ENCODE data around the gene KLC1.

The KLC1 gene

DNA sequence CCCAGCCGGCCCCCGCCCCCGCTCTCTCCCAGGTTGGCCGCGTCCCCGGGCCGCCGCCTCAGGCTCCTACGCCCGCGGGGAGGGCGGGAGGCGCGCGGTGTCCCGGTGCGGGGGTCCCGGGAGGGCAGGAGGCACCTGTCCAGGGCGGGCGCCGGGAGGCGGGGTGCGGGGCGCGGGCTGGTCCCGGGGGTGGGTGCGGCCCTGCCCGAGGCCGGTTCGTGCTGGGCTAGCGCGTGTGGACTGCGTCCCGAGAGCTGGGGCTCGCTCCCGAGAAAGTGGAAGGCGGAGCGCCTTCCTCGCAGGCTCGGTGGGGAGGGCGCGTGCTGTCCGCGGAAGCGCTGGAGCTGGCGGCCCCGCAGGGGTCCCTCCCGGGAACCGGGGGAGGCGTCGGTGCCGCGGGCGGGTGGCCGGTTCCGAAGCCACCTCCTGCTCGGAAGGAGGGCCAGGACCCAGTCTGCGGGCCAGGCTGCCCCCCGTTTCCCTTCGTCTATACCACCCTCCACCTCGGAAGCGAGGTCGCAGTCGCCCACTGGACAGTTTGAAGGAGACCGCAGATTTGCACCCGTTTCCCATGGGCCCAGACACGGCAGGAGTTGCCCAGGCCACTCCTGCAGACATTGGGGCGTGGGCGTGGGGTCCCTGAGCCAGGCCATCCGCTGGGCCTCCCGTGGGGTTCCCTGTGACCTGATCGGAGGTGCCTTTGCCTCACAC lies 87.2 kb downstream of the KLC1 start:
- no peaks in the 10 kb centered on the region for H3K36me3 ChIP-seq (ENCODE audit: control insufficient read depth in 1 of 2, insufficient read depth in 2 of 2, low read length in 2 of 2)
- H3K27ac ChIP-seq (ENCODE audit: low read length), result no peak overlapping the region
- H3K9me3 ChIP-seq (ENCODE audit: control insufficient read depth in 1 of 2, low read length in 2 of 2), result no peaks in the 10 kb centered on the region
- peaks cover 8 to 47% of the 10 kb centered on the region in 2 donors for H3K4me1 ChIP-seq (ENCODE audit: control insufficient read depth in 1 of 2, insufficient read depth in 2 of 2, low read length in 2 of 2)
- peak overlapping the region; percentile 56 to 84 for H3K4me3 ChIP-seq (ENCODE audit: low read depth in 1 of 2, low read length in 2 of 2)
- H3K27me3 ChIP-seq (ENCODE audit: low read depth, low read length), result no peaks in the 10 kb centered on the region

DNA sequence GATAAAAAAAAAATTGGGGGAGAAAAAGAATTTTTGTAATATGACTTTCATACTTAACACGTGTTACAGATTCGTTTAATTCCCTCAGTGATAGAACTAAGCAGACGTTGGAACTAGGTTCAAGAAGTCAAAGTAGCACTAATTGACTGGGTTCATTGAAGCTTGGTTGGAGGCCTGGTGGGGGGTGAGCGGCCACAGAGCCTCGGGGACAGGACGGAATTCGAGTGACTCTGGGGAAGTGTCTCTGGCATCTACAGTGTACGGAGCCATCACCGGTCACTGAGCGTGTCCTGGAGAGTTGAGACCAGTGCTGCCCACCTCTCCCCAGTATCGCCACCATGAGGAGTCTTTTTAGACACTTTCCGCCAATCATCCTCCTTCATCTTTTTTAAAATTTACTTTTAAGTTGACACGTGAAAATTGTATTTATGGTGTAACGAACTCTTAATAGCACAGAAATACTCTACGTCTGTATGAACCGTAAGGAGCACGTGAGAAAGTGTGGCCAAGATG lies 87.9 kb downstream of the KLC1 start:
- Histone ChIP-seq H3K9me3 (ENCODE audit: control insufficient read depth in 1 of 2, low read length in 2 of 2) (no peaks in the 10 kb centered on the region), H3K36me3 (ENCODE audit: control insufficient read depth in 1 of 2, insufficient read depth in 2 of 2, low read length in 2 of 2) (no peaks in the 10 kb centered on the region), H3K27me3 (ENCODE audit: low read depth, low read length) (no peaks in the 10 kb centered on the region), H3K4me3 (ENCODE audit: low read depth in 1 of 2, low read length in 2 of 2) (peak overlapping the region; percentile 56 to 84), H3K4me1 (ENCODE audit: control insufficient read depth in 1 of 2, insufficient read depth in 2 of 2, low read length in 2 of 2) (peaks cover 3 to 50% of the 10 kb centered on the region in 2 donors), H3K27ac (ENCODE audit: low read length) (no peak overlapping the region)

DNA sequence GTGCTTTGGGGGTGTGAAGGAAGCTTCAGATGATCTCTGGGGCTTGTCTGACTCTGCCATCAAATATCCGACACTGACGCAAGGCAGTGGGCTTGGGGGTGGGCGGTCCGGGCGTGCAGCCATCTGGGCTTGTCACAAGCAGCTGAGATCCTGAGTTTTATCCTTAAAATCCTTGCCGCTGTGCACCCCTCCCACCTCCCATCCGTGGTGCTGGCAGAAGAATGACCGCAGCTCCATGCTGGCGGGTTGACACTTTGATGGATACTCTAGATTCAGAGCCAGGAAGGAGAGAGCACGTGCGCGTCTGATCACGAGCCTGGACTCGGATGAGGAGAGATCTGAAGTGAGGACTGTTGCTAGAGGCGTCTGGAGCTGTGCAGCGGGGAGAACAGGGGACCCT lies 89.6 kb downstream of the KLC1 start:
- H3K36me3 ChIP-seq (ENCODE audit: control insufficient read depth in 1 of 2, insufficient read depth in 2 of 2, low read length in 2 of 2), result no peaks in the 10 kb centered on the region
- peaks cover 3 to 52% of the 10 kb centered on the region in 2 donors for H3K4me1 ChIP-seq (ENCODE audit: control insufficient read depth in 1 of 2, insufficient read depth in 2 of 2, low read length in 2 of 2)
- H3K4me3 ChIP-seq (ENCODE audit: low read depth in 1 of 2, low read length in 2 of 2), result peak overlapping the region; percentile 7 to 19
- no peaks in the 10 kb centered on the region for H3K27me3 ChIP-seq (ENCODE audit: low read depth, low read length)
- no peaks in the 10 kb centered on the region for H3K9me3 ChIP-seq (ENCODE audit: control insufficient read depth in 1 of 2, low read length in 2 of 2)
- no peak overlapping the region for H3K27ac ChIP-seq (ENCODE audit: low read length)

DNA sequence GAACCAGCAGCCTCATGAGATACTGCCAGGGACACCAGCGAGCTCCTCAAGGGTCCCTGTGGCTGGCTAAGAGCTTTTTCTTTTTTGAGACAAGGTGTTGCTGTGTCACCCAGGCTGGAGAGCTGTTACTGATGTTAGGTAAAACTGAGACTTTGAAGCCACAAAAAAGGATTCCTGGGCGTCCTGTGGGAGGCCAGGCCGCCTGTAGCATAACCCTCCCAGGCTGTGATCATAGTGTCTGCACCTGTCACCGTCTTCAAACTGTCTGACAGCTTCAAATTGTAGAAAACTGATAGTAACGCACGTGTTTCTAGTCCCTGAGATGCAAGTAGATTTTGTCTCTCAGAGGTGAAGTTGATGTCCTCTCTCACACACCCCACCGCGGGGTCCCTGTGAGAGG lies 90.7 kb downstream of the KLC1 start:
- H3K4me1 ChIP-seq (ENCODE audit: control insufficient read depth in 1 of 2, insufficient read depth in 2 of 2, low read length in 2 of 2), result peaks cover 8 to 59% of the 10 kb centered on the region in 2 donors
- H3K27ac ChIP-seq (ENCODE audit: low read length), result no peak overlapping the region
- H3K36me3 ChIP-seq (ENCODE audit: control insufficient read depth in 1 of 2, insufficient read depth in 2 of 2, low read length in 2 of 2), result no peaks in the 10 kb centered on the region
- no peaks in the 10 kb centered on the region for H3K27me3 ChIP-seq (ENCODE audit: low read depth, low read length)
- H3K9me3 ChIP-seq (ENCODE audit: control insufficient read depth in 1 of 2, low read length in 2 of 2), result no peaks in the 10 kb centered on the region
- no peak overlapping the region for H3K4me3 ChIP-seq (ENCODE audit: low read depth in 1 of 2, low read length in 2 of 2)

DNA sequence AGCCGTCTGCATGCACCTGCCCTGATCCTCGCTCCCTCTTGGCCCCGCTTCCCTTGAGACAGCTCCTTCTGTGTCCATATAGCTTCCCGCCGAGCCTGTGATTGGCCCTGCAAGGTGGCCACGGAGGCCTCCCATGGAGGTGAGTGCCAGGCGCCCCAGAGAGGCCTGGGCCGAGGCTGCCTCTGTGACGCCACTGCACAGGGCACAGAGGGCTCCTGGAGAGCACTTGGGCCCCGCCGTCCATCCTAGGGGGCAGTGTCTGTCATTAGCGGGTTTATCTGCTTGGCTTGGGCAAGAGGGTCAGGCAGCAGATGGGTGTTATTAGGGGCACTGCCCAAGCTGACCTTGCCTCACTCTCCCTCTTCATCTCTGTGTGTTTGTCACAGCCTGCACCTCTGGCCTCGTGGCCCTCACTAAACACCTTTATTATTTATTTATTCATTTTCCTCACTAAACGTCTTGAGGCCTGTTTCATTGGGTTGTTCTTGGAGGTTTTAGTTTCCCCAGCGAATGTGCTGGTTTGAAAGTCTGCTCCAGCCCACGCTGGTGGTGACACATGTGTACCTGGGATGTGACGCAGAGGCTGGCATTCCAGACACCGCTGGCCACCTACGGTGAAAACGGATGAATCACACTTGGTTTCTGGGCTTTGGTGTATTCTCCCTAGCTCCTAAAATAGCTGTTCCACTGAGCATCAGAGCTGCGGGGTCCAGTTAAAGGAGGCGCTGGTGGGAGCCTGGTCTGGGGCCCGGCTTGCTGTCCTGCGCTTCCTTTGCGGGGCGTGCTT lies 92.5 kb downstream of the KLC1 start:
- no peak overlapping the region for H3K4me3 ChIP-seq (ENCODE audit: low read depth in 1 of 2, low read length in 2 of 2)
- peaks cover 8 to 57% of the 10 kb centered on the region in 2 donors for H3K4me1 ChIP-seq (ENCODE audit: control insufficient read depth in 1 of 2, insufficient read depth in 2 of 2, low read length in 2 of 2)
- no peaks in the 10 kb centered on the region for H3K27me3 ChIP-seq (ENCODE audit: low read depth, low read length)
- no peak overlapping the region for H3K27ac ChIP-seq (ENCODE audit: low read length)
- H3K36me3 ChIP-seq (ENCODE audit: control insufficient read depth in 1 of 2, insufficient read depth in 2 of 2, low read length in 2 of 2), result no peaks in the 10 kb centered on the region
- H3K9me3 ChIP-seq (ENCODE audit: control insufficient read depth in 1 of 2, low read length in 2 of 2), result no peaks in the 10 kb centered on the region

DNA sequence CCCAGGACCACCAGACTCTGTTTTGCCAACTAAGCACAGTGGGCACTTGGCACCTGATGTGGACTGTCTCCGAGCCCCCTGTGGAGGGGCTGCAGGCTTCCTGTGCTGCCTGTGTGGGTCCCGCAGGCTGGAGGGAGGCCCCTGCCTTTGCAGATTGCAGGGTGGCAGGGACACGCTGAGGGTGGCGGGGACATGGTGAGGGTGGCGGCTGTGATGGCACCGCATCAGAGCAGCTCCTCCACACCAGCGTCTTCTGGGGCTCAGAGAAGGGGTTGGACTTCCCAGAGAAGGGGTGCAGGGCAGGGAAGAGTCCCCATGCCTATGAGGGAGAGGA lies 94.7 kb downstream of the KLC1 start:
- no peaks in the 10 kb centered on the region for H3K27me3 ChIP-seq (ENCODE audit: low read depth, low read length)
- H3K27ac ChIP-seq (ENCODE audit: low read length), result no peak overlapping the region
- no peaks in the 10 kb centered on the region for H3K9me3 ChIP-seq (ENCODE audit: control insufficient read depth in 1 of 2, low read length in 2 of 2)
- peaks cover 5 to 35% of the 10 kb centered on the region in 2 donors for H3K4me1 ChIP-seq (ENCODE audit: control insufficient read depth in 1 of 2, insufficient read depth in 2 of 2, low read length in 2 of 2)
- peak overlapping the region in 1 of 2 donors; percentile 1 for H3K4me3 ChIP-seq (ENCODE audit: low read depth in 1 of 2, low read length in 2 of 2)
- H3K36me3 ChIP-seq (ENCODE audit: control insufficient read depth in 1 of 2, insufficient read depth in 2 of 2, low read length in 2 of 2), result peaks cover 0 to 13% of the 10 kb centered on the region in 2 donors

DNA sequence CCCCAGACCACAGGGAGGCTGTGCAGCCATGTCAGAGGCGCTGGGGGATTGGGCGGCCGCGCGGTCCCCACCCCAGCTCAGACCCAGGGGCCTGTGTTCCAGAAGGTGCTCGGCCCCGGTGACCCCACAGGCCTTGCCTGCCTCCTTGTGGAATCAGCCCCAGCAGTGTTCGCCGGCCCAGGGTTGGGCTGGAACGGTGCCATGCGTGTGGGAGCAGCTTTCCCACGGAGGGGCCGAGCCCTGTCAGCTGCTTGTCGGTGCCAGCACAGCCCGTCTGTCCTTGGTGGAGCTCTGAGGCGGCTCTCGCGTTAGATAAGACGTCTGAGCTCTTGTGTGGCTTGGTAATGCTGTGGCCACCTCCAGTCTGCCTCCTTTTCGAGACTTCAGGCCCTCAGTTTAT lies 95.1 kb downstream of the KLC1 start:
- Histone ChIP-seq H3K36me3 (ENCODE audit: control insufficient read depth in 1 of 2, insufficient read depth in 2 of 2, low read length in 2 of 2) (peaks cover 4 to 17% of the 10 kb centered on the region in 2 donors), H3K27me3 (ENCODE audit: low read depth, low read length) (no peaks in the 10 kb centered on the region), H3K4me3 (ENCODE audit: low read depth in 1 of 2, low read length in 2 of 2) (peak overlapping the region in 1 of 2 donors; percentile 1), H3K9me3 (ENCODE audit: control insufficient read depth in 1 of 2, low read length in 2 of 2) (no peaks in the 10 kb centered on the region), H3K27ac (ENCODE audit: low read length) (peak overlapping the region; percentile 23), H3K4me1 (ENCODE audit: control insufficient read depth in 1 of 2, insufficient read depth in 2 of 2, low read length in 2 of 2) (peaks cover 5 to 32% of the 10 kb centered on the region in 2 donors)

DNA sequence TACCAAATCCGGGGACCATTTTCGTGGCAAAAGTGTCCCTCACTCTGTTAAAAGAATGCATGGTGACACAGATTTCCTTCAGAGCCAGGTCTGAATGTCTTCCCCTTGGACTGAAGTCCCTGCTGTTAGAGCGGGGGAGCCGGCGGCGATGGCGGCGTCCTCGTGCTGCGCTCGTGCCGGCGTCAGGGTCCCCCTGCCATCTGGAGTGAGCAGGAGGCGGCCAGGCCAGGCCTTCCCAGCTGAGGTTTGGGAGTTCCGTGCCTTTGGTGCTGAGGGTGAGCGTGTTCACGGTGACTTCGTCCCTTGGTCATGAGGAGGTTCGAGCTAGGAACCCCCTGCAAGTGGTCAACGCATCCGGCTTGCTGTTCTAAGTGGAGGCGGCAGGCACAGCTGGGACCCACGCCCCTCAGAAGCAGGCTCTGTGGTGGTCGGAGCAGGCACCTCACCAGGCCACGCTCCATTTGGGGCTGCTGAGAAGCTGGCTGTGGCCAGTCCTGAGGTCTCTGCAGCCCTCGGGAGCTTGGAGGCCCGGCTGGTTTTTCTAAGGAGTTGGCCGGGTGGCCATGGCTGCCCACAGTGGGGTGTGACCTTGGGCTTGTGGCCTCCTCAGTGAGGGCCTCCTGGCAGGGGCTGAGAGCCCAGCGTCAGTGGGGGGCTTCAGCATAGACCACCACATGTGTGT lies 96.1 kb downstream of the KLC1 start:
- peaks cover 5 to 32% of the 10 kb centered on the region in 2 donors for H3K4me1 ChIP-seq (ENCODE audit: control insufficient read depth in 1 of 2, insufficient read depth in 2 of 2, low read length in 2 of 2)
- no peaks in the 10 kb centered on the region for H3K9me3 ChIP-seq (ENCODE audit: control insufficient read depth in 1 of 2, low read length in 2 of 2)
- no peak overlapping the region for H3K27ac ChIP-seq (ENCODE audit: low read length)
- peaks cover 12 to 27% of the 10 kb centered on the region in 2 donors for H3K36me3 ChIP-seq (ENCODE audit: control insufficient read depth in 1 of 2, insufficient read depth in 2 of 2, low read length in 2 of 2)
- H3K4me3 ChIP-seq (ENCODE audit: low read depth in 1 of 2, low read length in 2 of 2), result no peak overlapping the region
- H3K27me3 ChIP-seq (ENCODE audit: low read depth, low read length), result no peaks in the 10 kb centered on the region

DNA sequence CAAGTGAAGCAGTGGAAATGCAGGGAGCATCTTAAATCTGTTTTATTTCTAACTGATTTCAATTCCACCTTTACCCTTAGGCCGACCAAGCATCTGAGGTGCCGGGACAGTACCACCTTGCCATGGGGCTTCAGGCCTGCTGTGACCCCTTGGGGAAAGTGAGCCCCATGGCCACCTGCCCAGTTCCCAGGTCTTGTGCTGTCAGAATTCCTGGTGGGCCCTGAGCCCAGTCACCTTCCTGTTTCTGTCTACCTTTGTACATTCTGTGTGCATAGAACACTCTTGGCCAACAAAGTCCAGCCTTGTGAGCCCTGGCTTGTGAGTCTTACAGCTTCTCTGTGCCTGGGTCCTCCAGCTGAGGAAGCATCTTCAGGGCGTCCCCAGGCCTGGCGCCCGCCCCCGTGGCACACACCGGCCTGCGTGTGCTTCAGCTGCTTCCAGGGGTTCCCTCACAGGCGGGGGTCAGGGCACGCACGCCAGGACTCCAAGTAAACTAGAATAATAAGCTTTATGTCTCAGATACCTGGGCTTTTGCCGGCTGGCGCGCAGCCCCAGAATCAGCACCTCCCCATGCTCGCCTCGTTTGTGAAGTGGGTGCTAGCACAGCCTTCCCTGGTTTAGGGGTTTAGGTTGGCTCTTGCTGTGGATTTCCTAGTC lies 96.9 kb downstream of the KLC1 start:
- no peaks in the 10 kb centered on the region for H3K27me3 ChIP-seq (ENCODE audit: low read depth, low read length)
- no peak overlapping the region for H3K4me3 ChIP-seq (ENCODE audit: low read depth in 1 of 2, low read length in 2 of 2)
- peaks cover 12 to 30% of the 10 kb centered on the region in 2 donors for H3K36me3 ChIP-seq (ENCODE audit: control insufficient read depth in 1 of 2, insufficient read depth in 2 of 2, low read length in 2 of 2)
- peaks cover 5 to 36% of the 10 kb centered on the region in 2 donors for H3K4me1 ChIP-seq (ENCODE audit: control insufficient read depth in 1 of 2, insufficient read depth in 2 of 2, low read length in 2 of 2)
- H3K9me3 ChIP-seq (ENCODE audit: control insufficient read depth in 1 of 2, low read length in 2 of 2), result no peaks in the 10 kb centered on the region
- no peak overlapping the region for H3K27ac ChIP-seq (ENCODE audit: low read length)

DNA sequence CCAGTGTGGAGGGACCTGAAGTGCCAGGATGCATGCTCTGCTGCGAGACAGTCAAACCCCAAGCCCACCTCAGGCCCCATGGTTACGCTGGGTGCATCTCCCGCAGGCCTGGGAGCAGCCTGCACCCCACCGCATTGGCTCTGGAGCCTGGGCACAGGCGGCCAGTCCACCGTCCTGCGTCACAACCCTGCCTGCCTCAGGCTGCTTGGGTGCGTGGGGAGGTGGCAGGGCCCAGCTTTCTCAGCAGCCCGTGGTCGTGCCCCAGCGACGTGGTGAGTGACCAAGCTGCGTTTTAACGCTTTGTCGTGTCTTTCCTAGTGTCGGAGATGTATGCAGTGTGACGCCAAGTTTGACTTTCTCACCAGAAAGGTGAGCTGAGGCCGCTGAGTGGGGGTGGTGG lies 97.5 kb downstream of the KLC1 start:
- H3K27ac ChIP-seq (ENCODE audit: low read length), result no peak overlapping the region
- peaks cover 5 to 33% of the 10 kb centered on the region in 2 donors for H3K4me1 ChIP-seq (ENCODE audit: control insufficient read depth in 1 of 2, insufficient read depth in 2 of 2, low read length in 2 of 2)
- H3K36me3 ChIP-seq (ENCODE audit: control insufficient read depth in 1 of 2, insufficient read depth in 2 of 2, low read length in 2 of 2), result peaks cover 12 to 30% of the 10 kb centered on the region in 2 donors
- H3K9me3 ChIP-seq (ENCODE audit: control insufficient read depth in 1 of 2, low read length in 2 of 2), result no peaks in the 10 kb centered on the region
- H3K4me3 ChIP-seq (ENCODE audit: low read depth in 1 of 2, low read length in 2 of 2), result no peak overlapping the region
- H3K27me3 ChIP-seq (ENCODE audit: low read depth, low read length), result no peaks in the 10 kb centered on the region
